GM10266 (cell line): ENCODE results near the gene S100A10.

Source experiments
- DNase-seq: peaks from one replicate; pipeline ENCODE4 v3.0.0; 2012; ENCODE audit errors: extremely low spot score
- TF ChIP-seq, protein P1 (sequence below): IDR thresholded peaks from 2 replicates; pipeline ENCODE4 v1.5.1; 2012; ENCODE audit warnings: mild to moderate bottlenecking, low read depth; ENCODE audit not compliant: control insufficient read depth, insufficient read depth; ENCODE audit errors: missing control alignments

Gene S100A10

DNA sequence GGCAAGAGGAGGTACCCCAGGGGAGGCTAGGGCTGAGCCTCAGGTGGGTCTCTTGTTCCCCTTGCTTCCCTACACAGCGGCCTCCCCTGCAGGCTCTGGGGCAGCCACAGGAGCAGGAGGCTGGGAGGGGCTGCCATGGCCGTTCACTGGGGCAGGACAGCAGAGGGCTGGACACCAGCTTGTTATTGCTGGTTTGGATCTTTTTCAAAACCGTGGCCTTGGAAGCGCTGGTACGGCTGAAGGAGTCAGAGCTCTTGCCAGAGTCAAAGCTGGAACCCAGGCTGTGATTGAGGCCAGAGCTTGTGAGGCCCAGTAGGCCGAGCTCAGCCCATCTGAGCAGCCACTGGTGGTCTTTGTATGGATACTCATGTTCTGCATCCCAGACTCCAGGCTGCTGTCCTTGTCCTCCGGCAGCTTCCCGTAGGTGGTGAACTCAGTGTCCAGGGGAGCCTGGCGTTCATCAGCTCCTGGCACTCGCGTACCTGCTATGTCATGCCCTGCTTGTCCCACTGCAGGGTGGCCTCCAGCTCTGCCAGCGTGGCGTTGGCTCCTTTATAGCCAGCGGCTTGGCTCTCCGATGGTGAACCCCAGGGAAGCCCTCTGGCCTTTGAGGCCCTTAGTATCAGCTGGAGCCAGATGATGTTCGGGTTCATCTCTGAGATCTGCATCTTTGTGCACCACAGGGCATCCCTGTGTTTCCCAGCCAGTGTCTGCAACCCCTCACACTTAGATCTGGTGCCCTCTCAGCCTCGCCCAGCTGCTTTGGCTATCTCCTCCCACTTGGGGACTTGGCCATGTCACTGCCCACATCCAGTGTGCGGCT, 44.1 kb downstream of the S100A10 start:
- TF ChIP-seq, protein P1, sequence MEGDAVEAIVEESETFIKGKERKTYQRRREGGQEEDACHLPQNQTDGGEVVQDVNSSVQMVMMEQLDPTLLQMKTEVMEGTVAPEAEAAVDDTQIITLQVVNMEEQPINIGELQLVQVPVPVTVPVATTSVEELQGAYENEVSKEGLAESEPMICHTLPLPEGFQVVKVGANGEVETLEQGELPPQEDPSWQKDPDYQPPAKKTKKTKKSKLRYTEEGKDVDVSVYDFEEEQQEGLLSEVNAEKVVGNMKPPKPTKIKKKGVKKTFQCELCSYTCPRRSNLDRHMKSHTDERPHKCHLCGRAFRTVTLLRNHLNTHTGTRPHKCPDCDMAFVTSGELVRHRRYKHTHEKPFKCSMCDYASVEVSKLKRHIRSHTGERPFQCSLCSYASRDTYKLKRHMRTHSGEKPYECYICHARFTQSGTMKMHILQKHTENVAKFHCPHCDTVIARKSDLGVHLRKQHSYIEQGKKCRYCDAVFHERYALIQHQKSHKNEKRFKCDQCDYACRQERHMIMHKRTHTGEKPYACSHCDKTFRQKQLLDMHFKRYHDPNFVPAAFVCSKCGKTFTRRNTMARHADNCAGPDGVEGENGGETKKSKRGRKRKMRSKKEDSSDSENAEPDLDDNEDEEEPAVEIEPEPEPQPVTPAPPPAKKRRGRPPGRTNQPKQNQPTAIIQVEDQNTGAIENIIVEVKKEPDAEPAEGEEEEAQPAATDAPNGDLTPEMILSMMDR = no peak
- DNase-seq = no peak

DNA sequence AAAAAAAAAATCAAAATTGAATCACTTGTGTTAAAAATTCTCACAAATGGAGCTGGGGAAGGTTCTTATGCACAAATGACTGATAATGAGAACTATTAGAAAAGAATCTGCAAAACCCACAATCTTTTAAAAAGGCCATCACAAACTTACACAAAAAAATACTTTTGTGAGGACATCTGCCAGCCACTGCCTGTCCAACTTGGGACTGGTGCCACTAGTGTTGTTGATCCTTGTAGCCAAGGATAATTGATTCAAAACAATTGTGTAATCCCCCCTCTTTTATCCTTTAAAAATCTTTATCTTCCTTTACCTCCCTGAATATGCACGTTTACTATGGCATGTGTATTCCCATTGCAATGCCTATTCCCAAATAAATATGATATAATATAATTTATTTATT, 45.2 kb downstream of the S100A10 start:
- TF ChIP-seq, protein P1 = no peak
- no peak for DNase-seq

DNA sequence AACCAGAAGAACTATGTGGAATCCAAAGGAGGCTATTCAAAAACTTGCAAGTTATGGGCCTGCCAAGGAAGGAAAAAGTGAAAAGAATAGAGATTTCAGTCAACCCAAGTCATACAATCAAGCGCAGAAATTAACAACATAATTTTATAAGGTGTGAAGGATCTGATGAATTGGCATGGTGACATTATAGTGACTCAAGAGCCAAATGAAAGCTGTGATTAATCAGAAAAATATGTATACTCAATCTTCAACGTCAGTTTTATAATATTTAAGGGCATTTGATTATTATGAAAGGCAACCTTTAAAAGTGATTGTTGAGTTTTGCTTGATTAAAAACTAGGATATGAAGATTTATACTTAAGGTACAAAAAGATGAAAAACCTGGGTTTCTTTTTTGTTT, 46.5 kb downstream of the S100A10 start:
- DNase-seq = no peak
- TF ChIP-seq, protein P1 = no peak

DNA sequence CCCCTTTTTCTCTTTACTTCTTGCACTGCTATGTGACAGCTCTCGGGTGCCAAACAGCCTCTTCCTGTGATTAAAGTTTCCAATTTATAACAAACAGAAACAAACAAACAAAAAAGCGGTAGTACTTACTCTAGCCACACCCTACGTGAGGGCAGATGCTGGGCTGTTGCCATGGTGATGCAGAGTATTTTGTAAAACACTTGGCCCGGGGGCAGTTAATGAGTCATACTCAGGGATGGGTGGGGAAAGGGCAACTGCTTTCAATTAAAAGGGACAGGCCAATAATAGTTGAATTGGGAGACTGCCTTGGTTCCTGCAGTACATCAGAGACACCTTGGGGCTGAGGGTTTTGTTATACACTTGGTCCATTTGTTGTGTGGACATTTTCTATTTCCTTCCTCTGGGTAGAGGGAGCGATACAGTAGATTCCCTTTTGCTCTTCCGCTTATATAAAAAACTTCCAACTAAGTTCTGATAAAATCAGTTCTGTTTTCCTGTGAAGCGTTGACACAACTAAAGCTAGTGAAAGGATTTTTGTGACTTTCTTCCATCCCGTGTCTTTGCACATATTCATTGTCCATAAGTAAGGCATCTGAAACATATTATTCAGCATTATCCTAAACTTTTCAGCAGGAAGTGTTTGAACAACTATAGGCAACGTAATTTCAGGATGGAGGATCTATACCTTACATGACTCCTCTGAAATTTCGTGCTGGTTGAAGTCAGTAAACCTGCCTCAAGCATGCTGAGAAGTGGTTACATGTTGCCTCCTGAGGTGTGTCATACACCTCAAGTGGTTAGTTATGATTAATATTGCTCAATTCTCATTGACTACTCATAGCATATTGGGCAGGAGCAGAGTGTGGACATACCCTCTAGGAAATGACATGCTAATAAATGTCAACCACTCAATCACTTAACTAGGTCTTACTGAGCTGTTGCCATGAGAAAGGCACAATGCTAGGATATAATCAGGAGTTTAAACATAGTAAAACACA, 47.6 kb downstream of the S100A10 start:
- TF ChIP-seq, protein P1 = no peak
- DNase-seq = peak; percentile 14

DNA sequence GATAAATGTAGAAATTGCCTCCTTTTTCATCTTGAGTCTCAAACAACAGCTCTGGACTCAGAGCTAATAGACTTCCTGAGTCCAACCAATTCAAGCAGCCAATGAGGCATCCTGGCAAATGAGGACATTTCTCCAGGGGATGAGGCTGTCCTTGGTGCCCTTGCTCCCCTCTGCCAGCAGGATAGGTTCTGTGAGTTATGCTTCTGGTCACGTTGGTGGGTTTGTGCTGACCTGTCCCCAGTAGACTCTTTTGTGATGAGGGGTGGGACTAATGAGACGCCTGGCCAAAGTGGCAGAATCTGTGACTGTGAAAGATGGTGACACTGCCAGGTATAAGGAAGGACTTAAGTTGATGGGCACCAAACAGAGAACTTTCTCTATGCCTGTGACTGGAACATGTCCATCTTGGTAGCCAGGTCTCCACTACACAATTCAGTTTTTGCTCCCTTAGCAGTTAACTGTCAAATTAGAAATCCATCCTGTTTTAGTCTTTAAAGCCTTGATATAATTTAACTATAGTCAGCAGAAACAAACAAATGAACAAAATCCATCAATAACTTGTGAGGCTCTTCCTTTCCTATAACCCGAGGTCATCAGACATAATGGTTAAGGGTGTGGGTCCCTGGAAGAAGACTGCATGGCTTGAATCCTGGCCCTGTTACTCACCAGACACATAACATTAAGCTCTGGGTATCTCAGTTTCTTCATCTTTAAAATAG, 48.6 kb downstream of the S100A10 start:
- TF ChIP-seq, protein P1 = no peak
- no peak for DNase-seq

DNA sequence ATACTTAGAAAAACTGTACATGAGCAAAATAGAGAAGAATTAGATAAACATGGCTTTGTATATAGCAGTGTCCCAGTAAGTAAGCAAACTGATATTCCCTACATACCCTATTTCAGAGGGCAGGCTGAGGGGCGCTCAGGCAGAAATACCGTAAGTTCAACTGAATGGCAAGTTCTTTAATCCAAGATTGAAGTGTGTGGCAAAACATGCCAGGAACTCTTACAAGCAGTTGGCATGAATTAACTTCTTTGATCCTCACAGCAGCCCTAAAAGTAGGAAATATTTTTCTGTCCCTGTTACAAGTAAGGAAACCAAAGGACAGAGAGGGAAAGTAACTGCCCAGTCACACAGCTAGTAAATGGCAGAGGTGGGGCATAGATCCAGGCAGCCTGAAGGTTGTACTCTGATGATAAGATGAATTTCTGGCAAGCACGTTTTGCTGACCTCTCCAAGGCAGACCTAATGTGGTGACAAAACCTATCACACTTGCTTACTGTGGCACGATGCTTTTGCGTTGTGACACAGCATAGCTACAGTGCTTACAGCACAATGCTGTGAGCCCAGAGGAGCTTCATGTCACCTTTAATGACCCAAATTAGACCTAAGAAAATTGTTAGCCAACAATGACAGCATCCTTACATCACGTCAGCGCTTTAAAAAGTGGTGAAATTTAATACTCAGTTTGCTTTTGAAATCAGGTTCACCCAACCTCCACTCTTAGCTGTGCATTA, 49.4 kb downstream of the S100A10 start:
- TF ChIP-seq, protein P1 = no peak
- no peak for DNase-seq
